ENCODE results near the gene CASP2.
"Not testable (repeated sequence)": the region's sequence is repeated elsewhere in the genome, so short reads cannot be mapped to it uniquely, and the experiment has no call there.

The CASP2 gene

GRCh38 chr7:143287935-143288826 lies at the start of gene CASP2:
TSS of gene CASP2 (plus strand) at chr7:143288351. CDS start at chr7:143288456, 105 bp downstream.
- DNase-seq: peak; percentile 98

GRCh38 chr7:143239813-143240212 lies 48.3 kb upstream of the CASP2 start:
- no peak for DNase-seq

GRCh38 chr7:143240291-143241168 lies 47.6 kb upstream of the CASP2 start:
- peak; percentile 64 for DNase-seq

- no peak for DNase-seq
Measured at GRCh38 chr7:143242306-143242705, 45.8 kb upstream of the CASP2 start.

- no peak for DNase-seq
Measured at GRCh38 chr7:143243111-143243510, 45.0 kb upstream of the CASP2 start.

GRCh38 chr7:143243614-143244013 lies 44.5 kb upstream of the CASP2 start:
- no peak for DNase-seq

GRCh38 chr7:143244321-143244720 lies 43.8 kb upstream of the CASP2 start:
- no peak for DNase-seq

GRCh38 chr7:143245123-143245522 lies 43.0 kb upstream of the CASP2 start:
- DNase-seq: no peak

- no peak for DNase-seq
Measured at GRCh38 chr7:143247372-143247771, 40.8 kb upstream of the CASP2 start.

GRCh38 chr7:143248761-143249354 lies 39.3 kb upstream of the CASP2 start:
- no peak for DNase-seq

GRCh38 chr7:143250199-143250598 lies 38.0 kb upstream of the CASP2 start:
- DNase-seq: no peak

- no peak for DNase-seq
Measured at GRCh38 chr7:143250822-143251221, 37.3 kb upstream of the CASP2 start.

- DNase-seq: no peak
Measured at GRCh38 chr7:143252006-143252405, 36.1 kb upstream of the CASP2 start.

GRCh38 chr7:143255564-143255963 lies 32.6 kb upstream of the CASP2 start:
- no peak for DNase-seq

- DNase-seq: no peak
Measured at GRCh38 chr7:143256325-143256724, 31.8 kb upstream of the CASP2 start.

GRCh38 chr7:143256932-143257331 lies 31.2 kb upstream of the CASP2 start:
- no peak for DNase-seq

- DNase-seq: no peak
Measured at GRCh38 chr7:143257501-143257900, 30.6 kb upstream of the CASP2 start.

GRCh38 chr7:143258831-143259230 lies 29.3 kb upstream of the CASP2 start:
- no peak for DNase-seq

GRCh38 chr7:143259765-143260164 lies 28.4 kb upstream of the CASP2 start:
- DNase-seq: no peak

- DNase-seq: no peak
Measured at GRCh38 chr7:143261901-143262300, 26.2 kb upstream of the CASP2 start.

- peak; percentile 70 for DNase-seq
Measured at GRCh38 chr7:143263266-143264195, 24.6 kb upstream of the CASP2 start, which contains the start of gene GSTK1. TSS of gene GSTK1 (plus strand) at chr7:143263441. CDS start at chr7:143263514, 73 bp downstream.

- not testable (repeated sequence) for DNase-seq
Measured at GRCh38 chr7:143264196-143264568, 24.0 kb upstream of the CASP2 start.

All from activated T-cell treated with anti-CD3 and anti-CD28 coated beads for 4 hours (primary cell).